ENCODE data around the gene LTK.

LTK gene

GRCh38 chr15:41554915-41555314, 41.3 kb upstream of the LTK start:
- no peak overlapping the region for H3K4me3 ChIP-seq
- H3K36me3 ChIP-seq: no peaks in the 10 kb centered on the region
- no peak for DNase-seq
- H3K27me3 ChIP-seq: no peaks in the 10 kb centered on the region
- intact Hi-C loops (cut with DNase I; ENCODE audit: low total_unique reads): no loop called here
- peaks cover 0 to 18% (median 16%) of the 10 kb centered on the region in 4 donors for H3K4me1 ChIP-seq
- TF ChIP-seq CTCF (IDR thresholded peaks at IDR 0.05): no peak
- H3K9me3 ChIP-seq: no peaks in the 10 kb centered on the region
- no peak overlapping the region for H3K27ac ChIP-seq

GRCh38 chr15:41554343-41554742, 40.7 kb upstream of the LTK start:
- Histone ChIP-seq H3K27ac (no peak overlapping the region), H3K9me3 (no peaks in the 10 kb centered on the region), H3K36me3 (no peaks in the 10 kb centered on the region), H3K4me3 (no peak overlapping the region), H3K27me3 (no peaks in the 10 kb centered on the region), H3K4me1 (peaks cover 0 to 13% (median 11%) of the 10 kb centered on the region in 4 donors)
- no peak for DNase-seq
- intact Hi-C loops (cut with DNase I; ENCODE audit: low total_unique reads): no loop called here
- no peak for TF ChIP-seq CTCF (IDR thresholded peaks at IDR 0.05)

- Histone ChIP-seq H3K27ac (no peak overlapping the region), H3K4me3 (no peak overlapping the region), H3K36me3 (no peaks in the 10 kb centered on the region), H3K9me3 (no peaks in the 10 kb centered on the region), H3K27me3 (no peaks in the 10 kb centered on the region), H3K4me1 (peaks cover 0 to 11% (median 9%) of the 10 kb centered on the region in 4 donors)
- no peak for TF ChIP-seq CTCF (IDR thresholded peaks at IDR 0.05)
- intact Hi-C loops (cut with DNase I; ENCODE audit: low total_unique reads): no loop called here
- no peak for DNase-seq
Measured at GRCh38 chr15:41553731-41554130, 40.1 kb upstream of the LTK start.

GRCh38 chr15:41550066-41550775, 36.6 kb upstream of the LTK start:
- no peak overlapping the region for H3K4me3 ChIP-seq
- no peak for DNase-seq
- no peaks in the 10 kb centered on the region for H3K27me3 ChIP-seq
- H3K36me3 ChIP-seq: no peaks in the 10 kb centered on the region
- H3K27ac ChIP-seq: no peak overlapping the region
- H3K9me3 ChIP-seq: no peaks in the 10 kb centered on the region
- intact Hi-C loops (cut with DNase I; ENCODE audit: low total_unique reads): no loop called here
- no peaks in the 10 kb centered on the region for H3K4me1 ChIP-seq
- TF ChIP-seq CTCF (IDR thresholded peaks at IDR 0.05): no peak

- DNase-seq: no peak
- TF ChIP-seq CTCF (IDR thresholded peaks at IDR 0.05): no peak
- Histone ChIP-seq H3K4me1 (peaks cover 0 to 11% (median 5%) of the 10 kb centered on the region in 4 donors), H3K27ac (no peak overlapping the region), H3K9me3 (no peaks in the 10 kb centered on the region), H3K4me3 (no peak overlapping the region), H3K36me3 (no peaks in the 10 kb centered on the region), H3K27me3 (no peaks in the 10 kb centered on the region)
- intact Hi-C loops (cut with DNase I; ENCODE audit: low total_unique reads): no loop called here
Measured at GRCh38 chr15:41546851-41547786, 33.5 kb upstream of the LTK start.
